Uterus (tissue), 4 donors: ENCODE data around the gene TTLL7. TPM values are rescaled to one million over a fixed set of nuclear protein-coding genes. Genes with fewer than 3 reads are reported as not detected.
A peak's percentile ranks its signal among the peaks of the same experiment; 100 is the strongest.

Source experiments
- DNase-seq, 2 donors: peaks; one replicate each; pipeline ENCODE4 v3.0.0-alpha.2; 2019 to 2020
- H3K27ac ChIP-seq, 2 donors: fragments of 200-600 bp; sonication (generic); 1 replicate in 1 of 2; 2 replicates in 1 of 2; pipeline ENCODE4 v1.5.1; 2016 to 2018
- H3K27me3 ChIP-seq, 2 donors: fragments of 200-600 bp; sonication (generic); one replicate each; pipeline ENCODE4 v1.5.1; 2018 to 2019; ENCODE audit warnings: control low read depth in 1 of 2
- H3K36me3 ChIP-seq, 2 donors: fragments of 200-600 bp; sonication (generic); one replicate each; pipeline ENCODE4 v1.5.1; 2019; ENCODE audit warnings: control low read depth in 1 of 2
- H3K4me1 ChIP-seq, 2 donors: fragments of 200-600 bp; sonication (generic); one replicate each; pipeline ENCODE4 v1.5.1; 2018 to 2019; ENCODE audit warnings: control low read depth in 1 of 2
- H3K4me3 ChIP-seq, 2 donors: fragments of 200-600 bp; sonication (generic); 1 replicate in 1 of 2; 2 replicates in 1 of 2; pipeline ENCODE4 v1.5.1; 2018 to 2019; ENCODE audit warnings: mild to moderate bottlenecking in 1 of 2
- H3K9me3 ChIP-seq, 2 donors: fragments of 200-600 bp; sonication (generic); one replicate each; pipeline ENCODE4 v1.5.1; 2019; ENCODE audit warnings: control low read depth in 1 of 2
- CTCF ChIP-seq, 4 experiments: fragments of 200-600 bp in 2 of 4; fragments of 450-650 bp in 2 of 4; sonication (generic) in 2 of 4; IDR thresholded peaks; one replicate each; pipeline ENCODE4 v1.5.1; 2016 to 2019; ENCODE audit warnings: antibody characterized with exemption in 4 of 4, mild to moderate bottlenecking in 2 of 4, moderate library complexity in 1 of 4
- POLR2A ChIP-seq, 2 donors: fragments of 450-650 bp; IDR thresholded peaks; one replicate each; pipeline ENCODE4 v1.6.1; 2016; ENCODE audit warnings: antibody characterized with exemption in 2 of 2, mild to moderate bottlenecking in 1 of 2, moderate library complexity in 1 of 2
- intact Hi-C: fragments of 100-400 bp; cut with DNase I; formaldehyde crosslinking; loops from one replicate; pipeline ENCODE4 v1.15.1; 2023; ENCODE audit warnings: low total_unique reads
- total RNA-seq, 4 donors: library from RNA; depleted of rRNA in 3 of 4; stranded (reverse); fragments of >200 nt in 3 of 4; gene quantifications; one replicate each; pipeline versions ENCODE4 v1.1.0 to v1.2.4, GENCODE V29; 2014 to 2023
- donor health status: DM: yes; HTN: yes; CAD: no.

Gene TTLL7
- total RNA-seq, 4 donors from 2014 or later = 16.2 to 61.0 (median 34.1) TPM

GRCh38 chr1:83882906-83883305 is 116.0 kb downstream of the TTLL7 start:
- no peak overlapping the region for H3K27ac ChIP-seq
- DNase-seq = no peak
- no peaks in the 10 kb centered on the region for H3K4me1 ChIP-seq
- H3K4me3 ChIP-seq = no peak overlapping the region
- no peaks in the 10 kb centered on the region for H3K27me3 ChIP-seq
- no peaks in the 10 kb centered on the region for H3K36me3 ChIP-seq
- intact Hi-C loops = no loop called here
- no peak for TF ChIP-seq POLR2A (IDR thresholded peaks at IDR 0.05)
- TF ChIP-seq CTCF (IDR thresholded peaks at IDR 0.05) = no peak
- no peaks in the 10 kb centered on the region for H3K9me3 ChIP-seq

- intact Hi-C loops = no loop called here
These were observed 126.4 kb downstream of the TTLL7 start for GRCh38 chr1:83872515-83872914.

GRCh38 chr1:83864991-83865390 is 133.9 kb downstream of the TTLL7 start:
- DNase-seq = no peak
- no peaks in the 10 kb centered on the region for H3K27me3 ChIP-seq
- no peak overlapping the region for H3K27ac ChIP-seq
- TF ChIP-seq CTCF (IDR thresholded peaks at IDR 0.05) (no peak), POLR2A (IDR thresholded peaks at IDR 0.05) (no peak)
- H3K4me1 ChIP-seq = no peaks in the 10 kb centered on the region
- H3K4me3 ChIP-seq = no peak overlapping the region
- intact Hi-C loops = no loop called here
- no peaks in the 10 kb centered on the region for H3K9me3 ChIP-seq
- H3K36me3 ChIP-seq = no peaks in the 10 kb centered on the region

More at GRCh38 chr1:83872515-83872914, 126.4 kb downstream of the TTLL7 start:
- no peaks in the 10 kb centered on the region for H3K9me3 ChIP-seq
- no peaks in the 10 kb centered on the region for H3K27me3 ChIP-seq
- TF ChIP-seq POLR2A (IDR thresholded peaks at IDR 0.05) = no peak
- TF ChIP-seq CTCF (IDR thresholded peaks at IDR 0.05) = no peak
- H3K27ac ChIP-seq = no peak overlapping the region
- no peak for DNase-seq
- no peak overlapping the region for H3K4me3 ChIP-seq
- no peaks in the 10 kb centered on the region for H3K36me3 ChIP-seq
- H3K4me1 ChIP-seq = no peaks in the 10 kb centered on the region

GRCh38 chr1:83860490-83861221 is 138.3 kb downstream of the TTLL7 start:
- peak; percentile 15 to 39 for DNase-seq
- intact Hi-C loops = no loop called here

More at GRCh38 chr1:83860490-83861221, 138.3 kb downstream of the TTLL7 start:
- Histone ChIP-seq H3K4me1 (no peaks in the 10 kb centered on the region), H3K27me3 (no peaks in the 10 kb centered on the region), H3K27ac (no peak overlapping the region), H3K9me3 (no peaks in the 10 kb centered on the region), H3K36me3 (no peaks in the 10 kb centered on the region), H3K4me3 (peak overlapping the region; percentile 8 to 27)
- TF ChIP-seq CTCF (IDR thresholded peaks at IDR 0.05) (peak in 3 of 4 experiments; percentile 8 to 27 (median 16)), POLR2A (IDR thresholded peaks at IDR 0.05) (no peak)
